Measurements from ENCODE around the gene PIK3C2A.

PIK3C2A gene

GRCh38 chr11:17218403-17218802 lies 10.6 kb upstream of the PIK3C2A start:
- FAIRE-seq (no peak), DNase-seq (ENCODE audit: insufficient read length, low spot score) (no peak)

GRCh38 chr11:17217401-17217800 lies 9.6 kb upstream of the PIK3C2A start:
- DNase-seq (ENCODE audit: insufficient read length, low spot score), result no peak
- no peak for FAIRE-seq

GRCh38 chr11:17214338-17214737 lies 6.6 kb upstream of the PIK3C2A start:
- FAIRE-seq (no peak), DNase-seq (ENCODE audit: insufficient read length, low spot score) (no peak)

GRCh38 chr11:17211286-17211685 lies 3.5 kb upstream of the PIK3C2A start:
- no peak for DNase-seq (ENCODE audit: insufficient read length, low spot score)
- no peak for FAIRE-seq

GRCh38 chr11:17209939-17210245 lies 2.1 kb upstream of the PIK3C2A start:
- no peak for DNase-seq (ENCODE audit: insufficient read length, low spot score)
- FAIRE-seq, result no peak

GRCh38 chr11:17208257-17208999 lies 642 bp upstream of the PIK3C2A start:
- FAIRE-seq, result peak; percentile 76
- DNase-seq (ENCODE audit: insufficient read length, low spot score), result peak; percentile 32

- FAIRE-seq, result no peak
Observed at GRCh38 chr11:17206463-17206862, 1.3 kb downstream of the PIK3C2A start.

GRCh38 chr11:17197431-17197898 lies 10.3 kb downstream of the PIK3C2A start:
- FAIRE-seq (no peak), DNase-seq (ENCODE audit: insufficient read length, low spot score) (no peak)

More at GRCh38 chr11:17206463-17206862, 1.3 kb downstream of the PIK3C2A start:
- no peak for DNase-seq (ENCODE audit: insufficient read length, low spot score)

GRCh38 chr11:17188675-17189074 lies 19.1 kb downstream of the PIK3C2A start:
- FAIRE-seq (no peak), DNase-seq (ENCODE audit: insufficient read length, low spot score) (no peak)

GRCh38 chr11:17186932-17187692 lies 20.7 kb downstream of the PIK3C2A start:
- DNase-seq (ENCODE audit: insufficient read length, low spot score) (no peak), FAIRE-seq (no peak)

- DNase-seq (ENCODE audit: insufficient read length, low spot score), result no peak
- no peak for FAIRE-seq
Observed at GRCh38 chr11:17185938-17186337, 21.8 kb downstream of the PIK3C2A start.

GRCh38 chr11:17184882-17185587 lies 22.8 kb downstream of the PIK3C2A start:
- DNase-seq (ENCODE audit: insufficient read length, low spot score), result no peak
- FAIRE-seq, result no peak

- no peak for FAIRE-seq
- no peak for DNase-seq (ENCODE audit: insufficient read length, low spot score)
Observed at GRCh38 chr11:17183836-17184235, 23.9 kb downstream of the PIK3C2A start.

- FAIRE-seq (no peak), DNase-seq (ENCODE audit: insufficient read length, low spot score) (no peak)
Observed at GRCh38 chr11:17179970-17180369, 27.8 kb downstream of the PIK3C2A start.

GRCh38 chr11:17173332-17173731 lies 34.5 kb downstream of the PIK3C2A start:
- no peak for DNase-seq (ENCODE audit: insufficient read length, low spot score)
- FAIRE-seq, result no peak

GRCh38 chr11:17171916-17172315 lies 35.9 kb downstream of the PIK3C2A start:
- FAIRE-seq (no peak), DNase-seq (ENCODE audit: insufficient read length, low spot score) (no peak)

GRCh38 chr11:17171343-17171742 lies 36.4 kb downstream of the PIK3C2A start:
- no peak for FAIRE-seq
- no peak for DNase-seq (ENCODE audit: insufficient read length, low spot score)

GRCh38 chr11:17169876-17170275 lies 37.9 kb downstream of the PIK3C2A start:
- DNase-seq (ENCODE audit: insufficient read length, low spot score) (no peak), FAIRE-seq (peak; percentile 28)

- no peak for FAIRE-seq
- no peak for DNase-seq (ENCODE audit: insufficient read length, low spot score)
Observed at GRCh38 chr11:17165247-17165890, 42.4 kb downstream of the PIK3C2A start.

GRCh38 chr11:17164361-17165246 lies 43.2 kb downstream of the PIK3C2A start:
- FAIRE-seq (peak; percentile 62), DNase-seq (ENCODE audit: insufficient read length, low spot score) (no peak)
